Measurements from ENCODE around the gene CRIP2. TPM values are rescaled to one million over a fixed set of nuclear protein-coding genes. Genes with fewer than 3 reads are reported as not detected.

CRIP2 gene
- total RNA-seq, 1 donor from 2014 or later = 43.2 TPM

DNA sequence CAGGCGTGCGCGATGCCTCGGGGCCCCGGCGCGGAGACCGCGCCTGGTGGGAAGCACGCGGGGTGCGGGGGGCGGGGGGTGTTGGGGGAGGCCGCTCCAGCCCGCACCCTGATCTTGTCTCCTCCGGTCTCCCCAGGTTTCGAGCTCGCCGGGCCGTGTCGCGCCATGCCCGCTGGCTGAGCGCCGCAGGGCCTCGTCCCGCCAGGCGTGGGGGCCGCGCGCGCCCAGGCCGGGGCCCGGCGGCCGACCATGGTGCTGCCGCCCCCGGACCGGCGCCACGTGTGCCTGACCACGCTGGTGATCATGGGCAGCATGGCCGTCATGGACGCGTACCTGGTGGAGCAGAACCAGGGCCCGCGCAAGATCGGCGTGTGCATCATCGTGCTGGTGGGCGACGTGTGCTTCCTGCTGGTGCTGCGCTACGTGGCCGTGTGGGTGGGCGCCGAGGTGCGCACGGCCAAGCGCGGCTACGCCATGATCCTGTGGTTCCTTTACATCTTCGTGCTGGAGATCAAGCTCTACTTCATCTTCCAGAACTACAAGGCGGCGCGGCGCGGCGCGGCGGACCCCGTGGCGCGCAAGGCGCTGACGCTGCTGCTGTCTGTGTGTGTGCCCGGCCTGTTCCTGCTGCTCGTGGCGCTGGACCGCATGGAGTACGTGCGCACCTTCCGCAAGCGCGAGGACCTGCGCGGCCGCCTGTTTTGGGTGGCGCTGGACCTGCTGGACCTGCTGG is 54.1 kb downstream of the CRIP2 start:
- DNase-seq = no peak

GRCh38 chr14:105529319-105529568 is 54.6 kb downstream of the CRIP2 start:
- DNase-seq = no peak

Other genes with a start within 250 kb of the CRIP2 start
- 29.0 TPM for gene BTBD6, start 226.3 kb upstream of the CRIP2 start, total RNA-seq
- gene BRF1, start 173.8 kb upstream of the CRIP2 start, total RNA-seq = 33.0 TPM
- gene PACS2, start 160.1 kb upstream of the CRIP2 start, total RNA-seq = 44.9 TPM
- gene TEX22, start 76.3 kb upstream of the CRIP2 start, total RNA-seq = 0.20 TPM
- 48.3 TPM for gene MTA1, start 55.0 kb upstream of the CRIP2 start, total RNA-seq
- 10.5 TPM for gene CRIP1, start 12.1 kb downstream of the CRIP2 start, total RNA-seq
- gene TEDC1, start 16.4 kb downstream of the CRIP2 start, total RNA-seq = 5.5 TPM
- 3.7 TPM for gene TMEM121, start 51.8 kb downstream of the CRIP2 start, total RNA-seq